MCF 10A (cell line): ENCODE results near the gene MED19. TPM values are rescaled to one million over a fixed set of nuclear protein-coding genes. Genes with fewer than 3 reads are reported as not detected.

Source experiments
- Bru-seq: library from RNA; stranded (reverse); fragments of 400-500 nt; gene quantifications from one replicate; lab custom pipeline; 2021; lab: Mats Ljungman, UMichigan
- BruChase-seq, 2 experiments: library from RNA; stranded (reverse); fragments of 400-500 nt; gene quantifications; one replicate each; lab custom pipeline; 2021; lab: Mats Ljungman, UMichigan
- BruUV-seq: library from RNA; stranded (reverse); fragments of 400-500 nt; replicated peaks from 2 replicates; lab custom pipeline; 2021; lab: Mats Ljungman, UMichigan
- CTCF ChIA-PET: fragments of 300-600 bp; sonication (Branson Sonifier 250); formaldehyde crosslinking; extraction: SDS; loops from one replicate; lab custom pipeline; 2021; ENCODE audit warnings: antibody characterized with exemption, inconsistent platforms; lab: Yijun Ruan, JAX
- POLR2A ChIA-PET: fragments of 300-600, 350-650 bp; sonication (Branson Sonifier 250); formaldehyde crosslinking; extraction: SDS; loops from one replicate; lab custom pipeline; 2020; ENCODE audit warnings: antibody characterized with exemption, inconsistent platforms; lab: Yijun Ruan, JAX
- DNase-seq: peaks from one replicate; pipeline ENCODE4 v3.0.0-alpha.2; 2018; ENCODE audit not compliant: unreplicated experiment
- H3K27ac Mint-ChIP-seq: one replicate; pipeline ENCODE4 v1.8.0; 2022; ENCODE audit warnings: mild to moderate bottlenecking, low read depth, mixed read lengths; ENCODE audit not compliant: unreplicated experiment
- H3K27me3 Mint-ChIP-seq: one replicate; pipeline ENCODE4 v1.8.0; 2022; ENCODE audit warnings: mixed read lengths; ENCODE audit not compliant: insufficient read depth, unreplicated experiment
- H3K36me3 Mint-ChIP-seq: one replicate; pipeline ENCODE4 v1.8.0; 2022; ENCODE audit warnings: mild to moderate bottlenecking, moderate library complexity, mixed read lengths; ENCODE audit not compliant: insufficient read depth, unreplicated experiment
- H3K4me1 Mint-ChIP-seq: one replicate; pipeline ENCODE4 v1.8.0; 2022; ENCODE audit warnings: mixed read lengths; ENCODE audit not compliant: insufficient read depth, unreplicated experiment
- H3K4me3 Mint-ChIP-seq: one replicate; pipeline ENCODE4 v1.8.0; 2022; ENCODE audit warnings: mild to moderate bottlenecking, moderate library complexity, mixed read lengths; ENCODE audit not compliant: unreplicated experiment
- H3K9me3 Mint-ChIP-seq: one replicate; pipeline ENCODE4 v1.8.0; 2022; ENCODE audit warnings: mixed read lengths; ENCODE audit not compliant: unreplicated experiment
- intact Hi-C: fragments of 100-400 bp; cut with micrococcal nuclease; formaldehyde crosslinking; loops from 2 replicates; pipeline ENCODE4 v1.14.1; 2022
- long read RNA-seq: library from polyadenylated mRNA; stranded (forward); transcript quantifications from one replicate; pipeline ENCODE4 v2.0.0, GENCODE V29; 2022
- total RNA-seq: library from RNA; stranded (reverse); gene quantifications from 2 replicates; pipeline ENCODE4 v1.2.3, GENCODE V29; 2022
- TF ChIP-seq, protein P1 (sequence below): fragments of 200-600 bp; IDR thresholded peaks from one replicate; pipeline ENCODE4 v1.8.0; 2022; ENCODE audit warnings: antibody characterized with exemption, mild to moderate bottlenecking; ENCODE audit not compliant: unreplicated experiment

Gene MED19, protein sequence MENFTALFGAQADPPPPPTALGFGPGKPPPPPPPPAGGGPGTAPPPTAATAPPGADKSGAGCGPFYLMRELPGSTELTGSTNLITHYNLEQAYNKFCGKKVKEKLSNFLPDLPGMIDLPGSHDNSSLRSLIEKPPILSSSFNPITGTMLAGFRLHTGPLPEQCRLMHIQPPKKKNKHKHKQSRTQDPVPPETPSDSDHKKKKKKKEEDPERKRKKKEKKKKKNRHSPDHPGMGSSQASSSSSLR
- total RNA-seq (32.3 and 36.2 TPM in 2 replicates), Bru-seq, nascent RNA (percentile 68 among the genes with signal in this experiment), BruChase-seq, experiment 1, labeled RNA remaining after a 6-hour chase (percentile 82 among the genes with signal in this experiment), BruChase-seq, experiment 2, labeled RNA remaining after a 2-hour chase (percentile 72 among the genes with signal in this experiment)
- long read RNA-seq, transcript MED19-202 (5 exons, 1,203 nt): major isoform, 159 of 171 reads
- long read RNA-seq, partial matches to known transcripts: 2 of 171 reads
- long read RNA-seq, other reads (novel, unspliced or antisense): 7 of 171 reads

DNA sequence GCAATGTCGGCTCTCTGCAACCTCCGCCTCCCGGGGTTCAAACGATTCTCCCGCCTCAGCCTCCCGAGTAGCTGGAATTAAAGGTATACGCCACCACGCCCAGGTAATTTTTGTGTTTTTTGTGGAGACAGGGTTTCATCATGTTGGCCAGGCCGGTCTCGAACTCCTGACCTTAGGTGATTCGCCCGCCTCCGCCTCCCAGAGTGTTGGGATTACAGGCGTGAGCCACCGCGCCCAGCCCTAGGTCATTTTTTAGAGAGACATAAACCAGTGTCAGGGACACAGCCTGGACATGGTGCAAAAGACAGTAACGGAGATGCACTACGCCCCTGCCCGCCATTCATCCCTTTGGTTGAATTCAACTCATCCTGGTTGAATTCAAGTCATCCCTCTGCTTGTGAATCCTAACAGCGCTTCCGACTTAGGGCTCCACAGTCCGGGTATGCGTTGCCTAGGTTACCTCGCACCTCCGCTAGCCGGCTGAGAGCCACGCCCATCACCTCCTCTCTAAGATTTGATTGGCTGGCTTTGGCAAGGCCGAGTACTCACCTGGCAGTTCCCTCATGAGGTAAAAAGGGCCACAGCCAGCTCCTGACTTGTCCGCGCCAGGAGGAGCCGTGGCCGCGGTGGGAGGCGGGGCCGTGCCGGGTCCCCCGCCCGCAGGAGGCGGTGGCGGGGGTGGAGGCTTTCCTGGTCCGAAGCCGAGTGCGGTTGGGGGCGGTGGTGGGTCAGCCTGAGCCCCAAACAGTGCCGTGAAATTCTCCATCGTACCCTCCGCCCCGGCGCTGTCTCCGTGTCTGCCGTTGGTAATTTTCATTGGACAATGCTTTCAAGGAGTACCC is at the start of gene MED19:
MED19 (minus strand) TSS at position 802 of the 842 bp plus-strand sequence; CDS start at position 766, 36 bp downstream.
- peak within 1 kb of the TSS; percentile 81 for H3K27ac Mint-ChIP-seq
- TF ChIP-seq, protein P1, sequence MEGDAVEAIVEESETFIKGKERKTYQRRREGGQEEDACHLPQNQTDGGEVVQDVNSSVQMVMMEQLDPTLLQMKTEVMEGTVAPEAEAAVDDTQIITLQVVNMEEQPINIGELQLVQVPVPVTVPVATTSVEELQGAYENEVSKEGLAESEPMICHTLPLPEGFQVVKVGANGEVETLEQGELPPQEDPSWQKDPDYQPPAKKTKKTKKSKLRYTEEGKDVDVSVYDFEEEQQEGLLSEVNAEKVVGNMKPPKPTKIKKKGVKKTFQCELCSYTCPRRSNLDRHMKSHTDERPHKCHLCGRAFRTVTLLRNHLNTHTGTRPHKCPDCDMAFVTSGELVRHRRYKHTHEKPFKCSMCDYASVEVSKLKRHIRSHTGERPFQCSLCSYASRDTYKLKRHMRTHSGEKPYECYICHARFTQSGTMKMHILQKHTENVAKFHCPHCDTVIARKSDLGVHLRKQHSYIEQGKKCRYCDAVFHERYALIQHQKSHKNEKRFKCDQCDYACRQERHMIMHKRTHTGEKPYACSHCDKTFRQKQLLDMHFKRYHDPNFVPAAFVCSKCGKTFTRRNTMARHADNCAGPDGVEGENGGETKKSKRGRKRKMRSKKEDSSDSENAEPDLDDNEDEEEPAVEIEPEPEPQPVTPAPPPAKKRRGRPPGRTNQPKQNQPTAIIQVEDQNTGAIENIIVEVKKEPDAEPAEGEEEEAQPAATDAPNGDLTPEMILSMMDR: no peak
- peaks cover 13% of the 10 kb centered on the region for H3K36me3 Mint-ChIP-seq
- peak; percentile 91 for DNase-seq
- H3K4me1 Mint-ChIP-seq: peaks cover 22% of the 10 kb centered on the region
- TSS peak; percentile 71 for BruUV-seq
- no peaks in the 10 kb centered on the region for H3K27me3 Mint-ChIP-seq
- CTCF ChIA-PET: interaction anchor here (0.7 to 3.6 kb wide), 6 partner anchors 49 to 939 kb away, joined by 3 to 25 read pairs (median 3); no protein-coding TSS in a partner anchor
- POLR2A ChIA-PET: interaction anchor here (0.5 to 3.9 kb wide), 34 partner anchors 9 to 873 kb away, joined by 3 to 42 read pairs (median 6); partner anchors contain the start of genes CLP1, CTNND1, SELENOH and TIMM10
- H3K9me3 Mint-ChIP-seq: no peaks in the 10 kb centered on the region
- H3K4me3 Mint-ChIP-seq: peak within 1 kb of the TSS; percentile 90
- intact Hi-C loops: loop anchor here (1.0 to 5.0 kb wide), 3 partner anchors 43 to 144 kb away; partner anchors contain the start of genes UBE2L6 and ZDHHC5

DNA sequence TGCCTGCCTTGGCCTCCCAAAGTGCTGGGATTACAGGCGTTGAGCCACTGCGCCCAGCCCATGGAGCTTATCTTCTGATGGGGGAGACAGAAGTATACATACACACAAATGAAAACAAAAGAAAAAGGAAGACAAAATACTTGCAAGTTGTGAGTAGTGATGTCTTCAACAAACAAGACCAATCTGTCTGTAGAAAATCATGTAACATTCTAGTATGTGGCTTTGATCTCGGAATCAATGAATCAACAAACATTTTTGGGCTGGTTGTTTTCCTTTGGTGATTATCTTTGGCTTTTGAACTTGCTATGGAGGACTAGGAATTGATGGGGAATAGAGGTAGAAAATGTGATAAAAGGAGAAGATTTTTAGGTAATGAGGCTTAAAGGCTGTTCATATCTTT is 46.2 kb upstream of the MED19 start:
- intact Hi-C loops: no loop called here
- CTCF ChIA-PET: interaction anchor here (0.6 to 12.8 kb wide), 5 partner anchors 27 to 800 kb away, joined by 4 to 312 read pairs (median 5); no protein-coding TSS in a partner anchor
- TF ChIP-seq, protein P1: no peak
- BruUV-seq: no TSS peak
- Mint-ChIP-seq H3K36me3 (no peaks in the 10 kb centered on the region), H3K27me3 (no peaks in the 10 kb centered on the region), H3K9me3 (no peaks in the 10 kb centered on the region), H3K4me3 (no peak overlapping the region), H3K4me1 (no peaks in the 10 kb centered on the region), H3K27ac (no peak overlapping the region)
- no peak for DNase-seq
- POLR2A ChIA-PET: interaction anchor here (1.2 to 9.6 kb wide), 4 partner anchors 19 to 82 kb away, joined by 3 to 285 read pairs (median 110); no protein-coding TSS in a partner anchor

DNA sequence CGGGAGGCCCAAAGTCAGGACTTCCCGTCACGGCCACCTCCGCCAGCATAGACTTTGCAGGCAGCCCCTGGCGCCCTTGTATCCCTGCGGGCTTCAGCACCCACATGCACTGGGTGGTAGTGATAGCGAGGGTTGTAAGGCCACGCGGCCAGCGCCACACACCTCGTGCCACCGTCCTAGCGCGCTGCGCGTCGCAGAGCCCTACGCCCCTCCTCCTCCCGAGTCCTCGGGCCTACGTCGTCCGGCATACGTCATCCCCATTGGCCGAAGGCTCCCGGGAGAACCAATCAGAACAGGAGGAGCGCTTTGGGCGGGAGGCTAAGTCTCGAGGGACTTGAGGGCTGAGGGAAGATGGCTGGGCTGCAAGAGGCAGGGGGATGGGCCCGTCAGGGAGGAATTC is 40.9 kb upstream of the MED19 start:
- Mint-ChIP-seq H3K9me3 (no peaks in the 10 kb centered on the region), H3K27ac (no peak overlapping the region), H3K4me3 (no peak overlapping the region), H3K27me3 (no peaks in the 10 kb centered on the region), H3K4me1 (no peaks in the 10 kb centered on the region), H3K36me3 (peaks cover 14% of the 10 kb centered on the region)
- TF ChIP-seq, protein P1: no peak
- BruUV-seq: no TSS peak
- CTCF ChIA-PET: interaction anchor here (0.6 to 9.9 kb wide), 4 partner anchors 13 to 179 kb away, joined by 3 to 115 read pairs (median 6); no protein-coding TSS in a partner anchor
- POLR2A ChIA-PET: no interaction called here
- no peak for DNase-seq
- intact Hi-C loops: loop anchor here (5.0 kb wide), 2 partner anchors 534 to 759 kb away; no protein-coding TSS in a partner anchor
